Measurements from ENCODE around the gene ARHGAP15.

ARHGAP15 gene

GRCh38 chr2:143425896-143426295 is 296.7 kb downstream of the ARHGAP15 start:
- Histone ChIP-seq H3K27ac (peak overlapping the region in 1 of 21 experiments; percentile 34), H3K4me3 (no peak overlapping the region)

- no peak overlapping the region for H3K4me3 ChIP-seq
- peak overlapping the region in 1 of 21 experiments; percentile 34 for H3K27ac ChIP-seq
Measured at GRCh38 chr2:143426296-143426695, 297.1 kb downstream of the ARHGAP15 start.

- Histone ChIP-seq H3K27ac (no peak overlapping the region), H3K4me3 (no peak overlapping the region)
Measured at GRCh38 chr2:143428700-143429099, 299.5 kb downstream of the ARHGAP15 start.

- Histone ChIP-seq H3K27ac (peak overlapping the region in 1 of 21 experiments; percentile 10), H3K4me3 (no peak overlapping the region)
Measured at GRCh38 chr2:143429932-143430679, 300.9 kb downstream of the ARHGAP15 start.

- Histone ChIP-seq H3K27ac (peak overlapping the region in 1 of 21 experiments; percentile 31), H3K4me3 (no peak overlapping the region)
Measured at GRCh38 chr2:143431316-143431715, 302.1 kb downstream of the ARHGAP15 start.

- Histone ChIP-seq H3K27ac (peak overlapping the region in 2 of 21 experiments; percentile 1 to 32), H3K4me3 (no peak overlapping the region)
Measured at GRCh38 chr2:143433251-143433650, 304.0 kb downstream of the ARHGAP15 start.

GRCh38 chr2:143433840-143434239 is 304.6 kb downstream of the ARHGAP15 start:
- peak overlapping the region in 5 of 21 experiments; percentile 1 to 32 (median 23) for H3K27ac ChIP-seq
- no peak overlapping the region for H3K4me3 ChIP-seq

GRCh38 chr2:143434445-143434844 is 305.2 kb downstream of the ARHGAP15 start:
- H3K4me3 ChIP-seq, result no peak overlapping the region
- H3K27ac ChIP-seq, result peak overlapping the region in 5 of 21 experiments; percentile 16 to 60 (median 23)

GRCh38 chr2:143435131-143435530 is 305.9 kb downstream of the ARHGAP15 start:
- no peak overlapping the region for H3K4me3 ChIP-seq
- peak overlapping the region in 1 of 21 experiments; percentile 16 for H3K27ac ChIP-seq

- Histone ChIP-seq H3K27ac (peak overlapping the region in 2 of 21 experiments; percentile 38 to 55), H3K4me3 (no peak overlapping the region)
Measured at GRCh38 chr2:143436951-143437350, 307.7 kb downstream of the ARHGAP15 start.

GRCh38 chr2:143440411-143441012 is 311.3 kb downstream of the ARHGAP15 start:
- Histone ChIP-seq H3K27ac (no peak overlapping the region), H3K4me3 (no peak overlapping the region)

- no peak overlapping the region for H3K27ac ChIP-seq
- no peak overlapping the region for H3K4me3 ChIP-seq
Measured at GRCh38 chr2:143442193-143442592, 313.0 kb downstream of the ARHGAP15 start.

GRCh38 chr2:143451642-143452281 is 322.5 kb downstream of the ARHGAP15 start:
- Histone ChIP-seq H3K4me3 (no peak overlapping the region), H3K27ac (no peak overlapping the region)

GRCh38 chr2:143452817-143453451 is 323.7 kb downstream of the ARHGAP15 start:
- Histone ChIP-seq H3K27ac (no peak overlapping the region), H3K4me3 (no peak overlapping the region)

- Histone ChIP-seq H3K27ac (no peak overlapping the region), H3K4me3 (no peak overlapping the region)
Measured at GRCh38 chr2:143453981-143454511, 324.8 kb downstream of the ARHGAP15 start.

GRCh38 chr2:143455317-143455716 is 326.1 kb downstream of the ARHGAP15 start:
- Histone ChIP-seq H3K27ac (no peak overlapping the region), H3K4me3 (no peak overlapping the region)

GRCh38 chr2:143458258-143459190 is 329.3 kb downstream of the ARHGAP15 start:
- Histone ChIP-seq H3K27ac (no peak overlapping the region), H3K4me3 (no peak overlapping the region)

- Histone ChIP-seq H3K4me3 (no peak overlapping the region), H3K27ac (no peak overlapping the region)
Measured at GRCh38 chr2:143460382-143460781, 331.2 kb downstream of the ARHGAP15 start.

GRCh38 chr2:143463719-143464118 is 334.5 kb downstream of the ARHGAP15 start:
- Histone ChIP-seq H3K4me3 (no peak overlapping the region), H3K27ac (no peak overlapping the region)

All from skin epidermis (tissue), 12 donors.